HEK293 (cell line): Measurements from ENCODE around the gene EID2.

Experiments
- KLF10 ChIP-seq: fragments of 450-650 bp; IDR thresholded peaks from 2 replicates; pipeline ENCODE4 v1.5.1; 2018; ENCODE audit warnings: missing biosample characterization, mild to moderate bottlenecking, missing genetic modification characterization
- MZF1 ChIP-seq: fragments of 450-650 bp; formaldehyde crosslinking; IDR thresholded peaks from 2 replicates; pipeline ENCODE4 v1.5.1; 2017; ENCODE audit warnings: missing biosample characterization, missing genetic modification characterization, borderline replicate concordance
- SP2 ChIP-seq: fragments of 450-650 bp; formaldehyde crosslinking; IDR thresholded peaks from 2 replicates; pipeline ENCODE4 v1.5.1; 2016; ENCODE audit warnings: missing biosample characterization, missing genetic modification characterization
- ZNF24 ChIP-seq: fragments of 450-650 bp; formaldehyde crosslinking; IDR thresholded peaks from 2 replicates; pipeline ENCODE4 v1.5.1; 2016; ENCODE audit warnings: missing biosample characterization, missing genetic modification characterization
- ZNF274 ChIP-seq, 2 experiments: fragments of 200-500 bp in 1 of 2; fragments of 450-650 bp in 1 of 2; sonication (Bioruptor generic) in 1 of 2; formaldehyde crosslinking in 1 of 2; IDR thresholded peaks; 2 replicates each; pipeline versions ENCODE4 v1.5.1 to v1.6.1; 2014 to 2016; ENCODE audit warnings: borderline replicate concordance in 1 of 2, inconsistent platforms in 1 of 2, low read length in 1 of 2, missing biosample characterization in 1 of 2, missing genetic modification characterization in 1 of 2
- ZNF600 ChIP-seq: fragments of 450-650 bp; formaldehyde crosslinking; IDR thresholded peaks from 2 replicates; pipeline ENCODE4 v1.5.1; 2016; ENCODE audit warnings: missing biosample characterization, missing genetic modification characterization
- ZNF791 ChIP-seq: fragments of 450-650 bp; formaldehyde crosslinking; IDR thresholded peaks from 2 replicates; pipeline ENCODE4 v1.5.1; 2016; ENCODE audit warnings: missing biosample characterization, missing genetic modification characterization
- TF ChIP-seq, protein P1 (sequence below): fragments of 450-650 bp; formaldehyde crosslinking; IDR thresholded peaks from 2 replicates; pipeline ENCODE4 v1.5.1; 2017; ENCODE audit warnings: missing biosample characterization, missing genetic modification characterization

DNA sequence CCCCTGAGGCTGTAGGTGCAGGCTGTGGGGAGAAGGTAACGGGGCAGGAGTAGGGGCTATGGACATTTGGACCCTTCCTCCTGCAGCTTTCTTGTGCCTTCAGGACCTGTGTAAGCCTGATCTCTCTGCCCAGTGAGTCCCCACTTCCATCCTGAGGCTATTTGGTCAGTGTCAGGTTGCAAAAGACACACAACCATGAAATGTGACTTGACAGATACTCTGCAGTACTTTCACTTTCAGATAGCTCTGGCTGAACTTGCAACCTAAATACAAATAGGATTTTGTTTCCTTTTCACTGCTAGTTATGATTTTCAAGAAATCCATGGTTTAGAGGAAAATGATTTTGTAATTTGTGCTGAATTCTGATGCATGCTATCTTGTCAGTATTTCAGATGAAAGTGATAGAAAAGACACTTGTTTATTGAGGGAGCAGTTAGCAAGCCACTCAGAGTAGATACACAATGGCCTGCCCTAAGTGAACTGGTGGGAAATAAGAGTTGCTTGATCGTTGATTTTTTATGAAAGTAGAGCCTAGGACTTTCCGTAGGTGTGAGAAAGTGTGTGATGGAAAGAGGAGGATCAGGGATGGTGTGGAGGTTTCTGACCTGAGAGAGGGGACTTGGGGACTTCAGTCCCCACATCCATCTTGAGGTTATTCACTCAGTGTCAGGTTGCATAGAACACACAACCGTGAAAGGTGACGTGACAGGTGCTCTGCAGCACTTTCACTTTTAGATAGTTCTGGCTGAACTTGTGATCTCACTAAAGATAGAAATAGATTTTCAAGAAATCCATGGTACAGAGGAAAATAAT is 18.1 kb upstream of the EID2 start:
- TF ChIP-seq KLF10 (tag by site-specific recombination), result no peak
- no peak for TF ChIP-seq ZNF791
- TF ChIP-seq ZNF274 (IDR thresholded peaks at IDR 0.05; ENCODE audit: low read length), result no peak
- no peak for TF ChIP-seq ZNF274 (tag by site-specific recombination; IDR thresholded peaks at IDR 0.05; ENCODE audit: borderline replicate concordance)
- TF ChIP-seq ZNF600 (tag by site-specific recombination), result no peak
- TF ChIP-seq SP2, result no peak
- TF ChIP-seq, protein P1, sequence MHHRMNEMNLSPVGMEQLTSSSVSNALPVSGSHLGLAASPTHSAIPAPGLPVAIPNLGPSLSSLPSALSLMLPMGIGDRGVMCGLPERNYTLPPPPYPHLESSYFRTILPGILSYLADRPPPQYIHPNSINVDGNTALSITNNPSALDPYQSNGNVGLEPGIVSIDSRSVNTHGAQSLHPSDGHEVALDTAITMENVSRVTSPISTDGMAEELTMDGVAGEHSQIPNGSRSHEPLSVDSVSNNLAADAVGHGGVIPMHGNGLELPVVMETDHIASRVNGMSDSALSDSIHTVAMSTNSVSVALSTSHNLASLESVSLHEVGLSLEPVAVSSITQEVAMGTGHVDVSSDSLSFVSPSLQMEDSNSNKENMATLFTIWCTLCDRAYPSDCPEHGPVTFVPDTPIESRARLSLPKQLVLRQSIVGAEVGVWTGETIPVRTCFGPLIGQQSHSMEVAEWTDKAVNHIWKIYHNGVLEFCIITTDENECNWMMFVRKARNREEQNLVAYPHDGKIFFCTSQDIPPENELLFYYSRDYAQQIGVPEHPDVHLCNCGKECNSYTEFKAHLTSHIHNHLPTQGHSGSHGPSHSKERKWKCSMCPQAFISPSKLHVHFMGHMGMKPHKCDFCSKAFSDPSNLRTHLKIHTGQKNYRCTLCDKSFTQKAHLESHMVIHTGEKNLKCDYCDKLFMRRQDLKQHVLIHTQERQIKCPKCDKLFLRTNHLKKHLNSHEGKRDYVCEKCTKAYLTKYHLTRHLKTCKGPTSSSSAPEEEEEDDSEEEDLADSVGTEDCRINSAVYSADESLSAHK, result 0 out of 2 replicates have a peak, but pooled peaks have one; percentile 33
- peak; percentile 35 for TF ChIP-seq MZF1 (tag by site-specific recombination)
- no peak for TF ChIP-seq ZNF24
